HCT116 (cell line): ENCODE measurements around the gene FOXP1. TPM values are rescaled to one million over a fixed set of nuclear protein-coding genes. Genes with fewer than 3 reads are reported as not detected.

Experiments used
- ATAC-seq: fragments of 200-7000 bp; cut with Tn5 transposase; 2 replicates; pipeline ENCODE4 v1.9.1; 2020; ENCODE audit warnings: mild to moderate bottlenecking, moderate library complexity
- BruUV-seq: library from RNA; stranded (reverse); fragments of 400-500 nt; replicated peaks from 2 replicates; lab custom pipeline; 2021; lab: Mats Ljungman, UMichigan
- CTCF ChIA-PET: fragments of 300-600 bp; sonication (Branson Sonifier 250); formaldehyde crosslinking; loops from one replicate; lab custom pipeline; 2021; ENCODE audit warnings: antibody characterized with exemption; lab: Charles Lee
- POLR2A ChIA-PET: fragments of 300-600, 350-600 bp; sonication (Branson Sonifier 250); formaldehyde crosslinking; loops from one replicate; lab custom pipeline; 2021; ENCODE audit warnings: antibody characterized with exemption; lab: Charles Lee
- RAD21 ChIA-PET, 2 experiments: fragments of 300-600 bp; sonication (Branson Sonifier 250); formaldehyde crosslinking; loops; one replicate each; lab custom pipeline; 2023; ENCODE audit warnings: low total read pairs in 2 of 2; ENCODE audit not compliant: uncharacterized antibody in 2 of 2, unreplicated experiment in 2 of 2, low non-redundant PET in 1 of 2; lab: Charles Lee
- DNase-seq: peaks from one replicate; pipeline ENCODE4 v3.0.0-alpha.2; 2010; ENCODE audit warnings: low read depth, low spot score
- H2AFZ ChIP-seq: fragments of 200-600 bp; shearing (Covaris generic), sonication (generic); 2 replicates; pipeline ENCODE4 v1.6.1; 2017; ENCODE audit warnings: low read depth, mixed run types, mixed read lengths, antibody characterized with exemption, low read length; ENCODE audit not compliant: poor library complexity, severe bottlenecking
- H3K27ac ChIP-seq: 2 replicates; pipeline ENCODE4 v1.5.1; 2012; ENCODE audit warnings: low read depth, low read length
- H3K27me3 ChIP-seq: fragments of 200-600 bp; sonication (generic); 2 replicates; pipeline ENCODE4 v1.6.1; 2016; ENCODE audit warnings: mixed run types, low read length, mixed read lengths; ENCODE audit not compliant: insufficient read depth
- H3K36me3 ChIP-seq, 2 experiments: fragments of 200-500 bp in 1 of 2; fragments of 200-600 bp in 1 of 2; sonication (Bioruptor generic) in 1 of 2; sonication (generic) in 1 of 2; 2 replicates each; pipeline versions ENCODE4 v1.5.1 to v1.6.1; 2014 to 2016; ENCODE audit warnings: low read length in 2 of 2, inconsistent platforms in 1 of 2, mixed read lengths in 1 of 2, mixed run types in 1 of 2; ENCODE audit not compliant: insufficient read depth in 2 of 2, control insufficient read depth in 1 of 2
- H3K4me1 ChIP-seq, 2 experiments: fragments of 200-600 bp in 1 of 2; sonication (generic) in 1 of 2; 2 replicates each; pipeline versions ENCODE4 v1.5.1 to v1.6.1; 2012 to 2017; ENCODE audit warnings: low read length in 2 of 2, inconsistent platforms in 1 of 2, mild to moderate bottlenecking in 1 of 2, mixed read lengths in 1 of 2, mixed run types in 1 of 2, moderate library complexity in 1 of 2; ENCODE audit not compliant: insufficient read depth in 2 of 2, control insufficient read depth in 1 of 2
- H3K4me2 ChIP-seq: fragments of 200-600 bp; sonication (generic); 2 replicates; pipeline ENCODE4 v1.6.1; 2017; ENCODE audit warnings: mixed run types, low read length, mixed read lengths
- H3K4me3 ChIP-seq, 2 experiments: fragments of 200-600 bp in 1 of 2; sonication (generic) in 1 of 2; replicated peaks in 1 of 2; 2 replicates each; pipeline ENCODE4 v1.5.1; 2011 to 2016; ENCODE audit warnings: low read length in 2 of 2, control low read depth in 1 of 2, low read depth in 1 of 2, mild to moderate bottlenecking in 1 of 2, mixed read lengths in 1 of 2, mixed run types in 1 of 2
- H3K79me2 ChIP-seq: fragments of 200-600 bp; sonication (generic); 2 replicates; pipeline ENCODE4 v1.6.1; 2017; ENCODE audit warnings: mild to moderate bottlenecking, mixed run types, low read length, moderate library complexity, mixed read lengths; ENCODE audit not compliant: insufficient read depth
- H3K9ac ChIP-seq: fragments of 200-600 bp; sonication (generic); 2 replicates; pipeline ENCODE4 v1.6.1; 2016; ENCODE audit warnings: low read length, mixed read lengths
- H3K9me2 ChIP-seq: fragments of 200-600 bp; sonication (generic), shearing (Covaris generic); 2 replicates; pipeline ENCODE4 v1.6.1; 2017; ENCODE audit warnings: mixed run types, mild to moderate bottlenecking, moderate library complexity; ENCODE audit not compliant: insufficient read depth
- H3K9me3 ChIP-seq, 2 experiments: fragments of 200-500 bp in 1 of 2; fragments of 200-600 bp in 1 of 2; sonication (Bioruptor generic) in 1 of 2; sonication (generic) in 1 of 2; 2 replicates each; pipeline ENCODE4 v1.6.1; 2014 to 2017; ENCODE audit warnings: low read length in 2 of 2, mixed read lengths in 2 of 2, inconsistent platforms in 1 of 2, low read depth in 1 of 2, mild to moderate bottlenecking in 1 of 2, mixed run types in 1 of 2, moderate library complexity in 1 of 2; ENCODE audit not compliant: control insufficient read depth in 1 of 2, insufficient read depth in 1 of 2
- H4K20me1 ChIP-seq: fragments of 200-600 bp; sonication (generic), shearing (Covaris generic); 2 replicates; pipeline ENCODE4 v1.6.1; 2017; ENCODE audit warnings: mixed run types, mild to moderate bottlenecking, moderate library complexity; ENCODE audit not compliant: insufficient read depth
- EGR1 ChIP-seq: IDR thresholded peaks from 2 replicates; pipeline ENCODE4 v1.6.1; 2012; ENCODE audit warnings: low read depth
- FOSL1 ChIP-seq: IDR thresholded peaks from 2 replicates; pipeline ENCODE4 v1.6.1; 2012; ENCODE audit warnings: low read depth
- JUND ChIP-seq: IDR thresholded peaks from 2 replicates; pipeline ENCODE4 v1.6.1; 2012
- POLR2AphosphoS5 ChIP-seq: IDR thresholded peaks from 2 replicates; pipeline ENCODE4 v1.6.1; 2011; ENCODE audit warnings: mild to moderate bottlenecking, low read depth, low read length, moderate library complexity
- RAD21 ChIP-seq: IDR thresholded peaks from 2 replicates; pipeline ENCODE4 v1.6.1; 2012; ENCODE audit warnings: low read depth, mild to moderate bottlenecking
- SIN3A ChIP-seq: IDR thresholded peaks from 2 replicates; pipeline ENCODE4 v1.6.1; 2012; ENCODE audit warnings: low read depth
- intact Hi-C: fragments of 100-400 bp; cut with micrococcal nuclease; formaldehyde crosslinking; loops from 2 replicates; pipeline ENCODE4 v1.10.0; 2022
- total RNA-seq: library from RNA; stranded (reverse); gene quantifications from one replicate; pipeline ENCODE4 v1.2.1, GENCODE V29; 2021; ENCODE audit not compliant: unreplicated experiment
- TF ChIP-seq, protein P1 (sequence below): IDR thresholded peaks from 2 replicates; pipeline ENCODE4 v1.6.1; 2012; ENCODE audit warnings: low read depth
- TF ChIP-seq, protein P2 (sequence below): IDR thresholded peaks from 2 replicates; pipeline ENCODE4 v1.6.1; 2011; ENCODE audit warnings: mild to moderate bottlenecking, low read length, moderate library complexity; ENCODE audit not compliant: insufficient replicate concordance; ENCODE audit errors: extremely low read depth
- TF ChIP-seq, protein P3 (sequence below): IDR thresholded peaks from 2 replicates; pipeline ENCODE4 v1.6.1; 2012

The FOXP1 gene
- total RNA-seq, 1 experiment from 2014 or later: 11.4 TPM

- RAD21 ChIA-PET: interaction anchor here in 1 of 2 experiments (0.7 kb wide), 1 partner anchor 270 kb away, joined by 3 read pairs; no protein-coding TSS in a partner anchor
- intact Hi-C loops: no loop called here
- POLR2A ChIA-PET: no interaction called here
- TF ChIP-seq FOSL1 (no peak), EGR1 (no peak), POLR2AphosphoS5 (no peak), JUND (no peak), SIN3A (no peak), RAD21 (no peak)
- TF ChIP-seq, protein P1, sequence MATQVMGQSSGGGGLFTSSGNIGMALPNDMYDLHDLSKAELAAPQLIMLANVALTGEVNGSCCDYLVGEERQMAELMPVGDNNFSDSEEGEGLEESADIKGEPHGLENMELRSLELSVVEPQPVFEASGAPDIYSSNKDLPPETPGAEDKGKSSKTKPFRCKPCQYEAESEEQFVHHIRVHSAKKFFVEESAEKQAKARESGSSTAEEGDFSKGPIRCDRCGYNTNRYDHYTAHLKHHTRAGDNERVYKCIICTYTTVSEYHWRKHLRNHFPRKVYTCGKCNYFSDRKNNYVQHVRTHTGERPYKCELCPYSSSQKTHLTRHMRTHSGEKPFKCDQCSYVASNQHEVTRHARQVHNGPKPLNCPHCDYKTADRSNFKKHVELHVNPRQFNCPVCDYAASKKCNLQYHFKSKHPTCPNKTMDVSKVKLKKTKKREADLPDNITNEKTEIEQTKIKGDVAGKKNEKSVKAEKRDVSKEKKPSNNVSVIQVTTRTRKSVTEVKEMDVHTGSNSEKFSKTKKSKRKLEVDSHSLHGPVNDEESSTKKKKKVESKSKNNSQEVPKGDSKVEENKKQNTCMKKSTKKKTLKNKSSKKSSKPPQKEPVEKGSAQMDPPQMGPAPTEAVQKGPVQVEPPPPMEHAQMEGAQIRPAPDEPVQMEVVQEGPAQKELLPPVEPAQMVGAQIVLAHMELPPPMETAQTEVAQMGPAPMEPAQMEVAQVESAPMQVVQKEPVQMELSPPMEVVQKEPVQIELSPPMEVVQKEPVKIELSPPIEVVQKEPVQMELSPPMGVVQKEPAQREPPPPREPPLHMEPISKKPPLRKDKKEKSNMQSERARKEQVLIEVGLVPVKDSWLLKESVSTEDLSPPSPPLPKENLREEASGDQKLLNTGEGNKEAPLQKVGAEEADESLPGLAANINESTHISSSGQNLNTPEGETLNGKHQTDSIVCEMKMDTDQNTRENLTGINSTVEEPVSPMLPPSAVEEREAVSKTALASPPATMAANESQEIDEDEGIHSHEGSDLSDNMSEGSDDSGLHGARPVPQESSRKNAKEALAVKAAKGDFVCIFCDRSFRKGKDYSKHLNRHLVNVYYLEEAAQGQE: no peak
- TF ChIP-seq, protein P2, sequence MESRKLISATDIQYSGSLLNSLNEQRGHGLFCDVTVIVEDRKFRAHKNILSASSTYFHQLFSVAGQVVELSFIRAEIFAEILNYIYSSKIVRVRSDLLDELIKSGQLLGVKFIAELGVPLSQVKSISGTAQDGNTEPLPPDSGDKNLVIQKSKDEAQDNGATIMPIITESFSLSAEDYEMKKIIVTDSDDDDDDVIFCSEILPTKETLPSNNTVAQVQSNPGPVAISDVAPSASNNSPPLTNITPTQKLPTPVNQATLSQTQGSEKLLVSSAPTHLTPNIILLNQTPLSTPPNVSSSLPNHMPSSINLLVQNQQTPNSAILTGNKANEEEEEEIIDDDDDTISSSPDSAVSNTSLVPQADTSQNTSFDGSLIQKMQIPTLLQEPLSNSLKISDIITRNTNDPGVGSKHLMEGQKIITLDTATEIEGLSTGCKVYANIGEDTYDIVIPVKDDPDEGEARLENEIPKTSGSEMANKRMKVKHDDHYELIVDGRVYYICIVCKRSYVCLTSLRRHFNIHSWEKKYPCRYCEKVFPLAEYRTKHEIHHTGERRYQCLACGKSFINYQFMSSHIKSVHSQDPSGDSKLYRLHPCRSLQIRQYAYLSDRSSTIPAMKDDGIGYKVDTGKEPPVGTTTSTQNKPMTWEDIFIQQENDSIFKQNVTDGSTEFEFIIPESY: no peak
- TF ChIP-seq, protein P3, sequence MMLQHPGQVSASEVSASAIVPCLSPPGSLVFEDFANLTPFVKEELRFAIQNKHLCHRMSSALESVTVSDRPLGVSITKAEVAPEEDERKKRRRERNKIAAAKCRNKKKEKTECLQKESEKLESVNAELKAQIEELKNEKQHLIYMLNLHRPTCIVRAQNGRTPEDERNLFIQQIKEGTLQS: no peak
- no peak overlapping the region for H3K9ac ChIP-seq
- no peaks in the 10 kb centered on the region for H3K4me1 ChIP-seq
- DNase-seq: no peak
- no peaks in the 10 kb centered on the region for H3K36me3 ChIP-seq
- no peak overlapping the region for H3K4me2 ChIP-seq
- H3K79me2 ChIP-seq: no peaks in the 10 kb centered on the region
- H3K9me2 ChIP-seq: no peaks in the 10 kb centered on the region
- H3K27ac ChIP-seq: no peak overlapping the region
- ATAC-seq: no peak
- H3K27me3 ChIP-seq: no peaks in the 10 kb centered on the region
- no TSS peak for BruUV-seq
- H3K9me3 ChIP-seq: no peaks in the 10 kb centered on the region
- no peak overlapping the region for H2AFZ ChIP-seq
- CTCF ChIA-PET: no interaction called here
- no peak overlapping the region for H3K4me3 ChIP-seq
- H4K20me1 ChIP-seq: no peaks in the 10 kb centered on the region
These were observed 267.3 kb downstream of the FOXP1 start for GRCh38 chr3:71316066-71316777.
